Stimulated activated CD8-positive, alpha-beta memory T cell treated with anti-CD3 and anti-CD28 coated beads, Interleukin-12 subunit alpha, Interleukin-12 subunit beta, amount 100 ng/mL, for 24 hours (primary cell): ENCODE data around the gene KHNYN.
A peak's percentile ranks its signal among the peaks of the same experiment; 100 is the strongest.

ENCODE experiments used
- DNase-seq: peaks from one replicate; pipeline ENCODE4 v3.0.0-alpha.2; 2020; ENCODE audit errors: extremely low read depth

KHNYN gene

GRCh38 chr14:24422694-24423601 is 6.8 kb upstream of the KHNYN start:
- no peak for DNase-seq

- DNase-seq, result no peak
Measured at GRCh38 chr14:24425704-24426103, 4.0 kb upstream of the KHNYN start.

- no peak for DNase-seq
Measured at GRCh38 chr14:24426150-24426911, 3.4 kb upstream of the KHNYN start.

GRCh38 chr14:24426912-24427536 is 2.7 kb upstream of the KHNYN start:
- DNase-seq, result no peak

- DNase-seq, result no peak
Measured at GRCh38 chr14:24427537-24428508, 1.9 kb upstream of the KHNYN start.

GRCh38 chr14:24428628-24429394 is 943 bp upstream of the KHNYN start:
- DNase-seq, result no peak

GRCh38 chr14:24430143-24430681 is 458 bp downstream of the KHNYN start:
- DNase-seq, result no peak

GRCh38 chr14:24430682-24431568 is 1.2 kb downstream of the KHNYN start:
- peak; percentile 53 for DNase-seq

GRCh38 chr14:24431569-24432258 is 2.0 kb downstream of the KHNYN start:
- peak; percentile 75 for DNase-seq

- DNase-seq, result no peak
Measured at GRCh38 chr14:24432259-24433131, 2.7 kb downstream of the KHNYN start.

- DNase-seq, result no peak
Measured at GRCh38 chr14:24434036-24434435, 4.3 kb downstream of the KHNYN start.

- no peak for DNase-seq
Measured at GRCh38 chr14:24434676-24435075, 4.9 kb downstream of the KHNYN start.

- no peak for DNase-seq
Measured at GRCh38 chr14:24435192-24435810, 5.5 kb downstream of the KHNYN start.

- no peak for DNase-seq
Measured at GRCh38 chr14:24435998-24436354, 6.2 kb downstream of the KHNYN start.

GRCh38 chr14:24436355-24437019 is 6.7 kb downstream of the KHNYN start:
- no peak for DNase-seq

GRCh38 chr14:24437020-24437735 is 7.4 kb downstream of the KHNYN start:
- no peak for DNase-seq
